IPS DF 4.7 (cell line): Measurements from ENCODE around the gene CD68.
"Not testable (repeated sequence)": the region's sequence is repeated elsewhere in the genome, so short reads cannot be mapped to it uniquely, and the experiment has no call there.

Source experiments
- DNase-seq: peaks from one replicate; pipeline ENCODE4 v3.0.0-alpha.2; 2013; ENCODE audit warnings: low spot score; ENCODE audit errors: extremely low read depth

The CD68 gene

DNA sequence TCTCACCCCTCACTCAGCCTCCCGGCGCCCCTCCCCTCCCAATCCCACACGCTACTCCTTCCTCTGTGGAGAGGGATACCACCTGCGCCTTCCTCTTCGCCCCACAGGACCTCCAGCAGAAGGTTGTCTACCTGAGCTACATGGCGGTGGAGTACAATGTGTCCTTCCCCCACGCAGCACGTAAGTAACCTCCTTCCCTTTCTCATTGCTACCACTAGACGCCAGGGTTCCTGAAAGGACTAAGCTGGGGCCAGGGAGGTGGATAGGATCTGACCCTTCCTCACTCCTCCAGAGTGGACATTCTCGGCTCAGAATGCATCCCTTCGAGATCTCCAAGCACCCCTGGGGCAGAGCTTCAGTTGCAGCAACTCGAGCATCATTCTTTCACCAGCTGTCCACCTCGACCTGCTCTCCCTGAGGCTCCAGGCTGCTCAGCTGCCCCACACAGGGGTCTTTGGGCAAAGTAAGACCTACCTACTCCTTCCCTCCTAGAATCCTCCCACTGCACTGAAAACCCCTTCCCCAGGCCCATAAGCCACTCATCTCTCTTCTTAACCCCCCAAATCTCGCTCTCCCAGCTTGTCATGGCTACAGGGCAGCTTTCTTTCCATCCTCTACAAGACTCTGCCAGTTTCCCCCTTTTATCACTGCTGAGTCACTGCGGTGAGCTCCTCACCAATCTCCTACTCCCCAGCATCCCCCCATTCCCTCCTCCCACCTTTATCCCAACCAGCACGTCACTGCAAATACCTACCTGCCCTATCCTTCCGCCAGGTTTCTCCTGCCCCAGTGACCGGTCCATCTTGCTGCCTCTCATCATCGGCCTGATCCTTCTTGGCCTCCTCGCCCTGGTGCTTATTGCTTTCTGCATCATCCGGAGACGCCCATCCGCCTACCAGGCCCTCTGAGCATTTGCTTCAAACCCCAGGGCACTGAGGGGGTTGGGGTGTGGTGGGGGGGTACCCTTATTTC lies 1.5 kb downstream of the CD68 start:
- no peak for DNase-seq

DNA sequence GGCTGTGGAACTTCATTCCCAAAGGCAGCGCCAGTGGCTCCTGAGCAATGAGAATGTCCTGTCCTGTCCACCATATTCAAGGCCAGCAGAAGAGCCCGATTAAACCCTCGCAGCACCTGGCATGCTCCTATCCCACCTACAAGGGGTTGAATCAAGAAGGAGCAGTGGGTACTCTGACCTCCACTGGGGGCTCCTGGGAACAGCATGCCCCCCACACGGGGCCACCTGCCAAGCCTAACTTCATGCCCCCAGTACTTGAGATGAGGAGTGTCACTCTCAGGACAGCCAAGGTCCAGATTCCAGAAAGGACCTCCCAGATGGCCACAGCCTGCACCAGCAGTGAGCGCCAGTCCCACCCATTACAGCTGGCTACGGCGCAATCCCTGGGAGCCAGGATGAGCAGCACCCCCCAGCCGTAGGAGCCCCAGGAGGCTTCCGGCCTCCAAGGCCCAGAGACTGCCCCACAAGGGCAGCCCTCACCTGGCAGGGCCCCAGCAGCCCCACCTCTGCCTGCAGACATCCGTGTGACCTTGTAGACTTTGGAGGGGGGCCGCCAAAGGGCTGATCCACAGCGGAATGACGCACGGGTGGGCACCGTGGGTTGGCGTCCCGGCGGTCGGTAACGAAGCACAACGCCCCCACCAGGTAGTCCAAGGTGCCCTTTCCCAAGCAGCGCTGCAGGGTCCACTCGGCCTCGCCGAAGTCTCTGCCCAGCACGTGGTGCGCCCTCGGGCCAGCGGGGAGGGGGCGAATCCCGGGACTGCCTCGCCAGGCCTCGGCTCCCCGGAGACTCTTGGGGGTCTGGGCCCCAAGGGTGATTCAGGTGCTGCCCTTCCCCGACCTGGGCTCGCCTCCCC lies 3.2 kb downstream of the CD68 start:
- no peak for DNase-seq

DNA sequence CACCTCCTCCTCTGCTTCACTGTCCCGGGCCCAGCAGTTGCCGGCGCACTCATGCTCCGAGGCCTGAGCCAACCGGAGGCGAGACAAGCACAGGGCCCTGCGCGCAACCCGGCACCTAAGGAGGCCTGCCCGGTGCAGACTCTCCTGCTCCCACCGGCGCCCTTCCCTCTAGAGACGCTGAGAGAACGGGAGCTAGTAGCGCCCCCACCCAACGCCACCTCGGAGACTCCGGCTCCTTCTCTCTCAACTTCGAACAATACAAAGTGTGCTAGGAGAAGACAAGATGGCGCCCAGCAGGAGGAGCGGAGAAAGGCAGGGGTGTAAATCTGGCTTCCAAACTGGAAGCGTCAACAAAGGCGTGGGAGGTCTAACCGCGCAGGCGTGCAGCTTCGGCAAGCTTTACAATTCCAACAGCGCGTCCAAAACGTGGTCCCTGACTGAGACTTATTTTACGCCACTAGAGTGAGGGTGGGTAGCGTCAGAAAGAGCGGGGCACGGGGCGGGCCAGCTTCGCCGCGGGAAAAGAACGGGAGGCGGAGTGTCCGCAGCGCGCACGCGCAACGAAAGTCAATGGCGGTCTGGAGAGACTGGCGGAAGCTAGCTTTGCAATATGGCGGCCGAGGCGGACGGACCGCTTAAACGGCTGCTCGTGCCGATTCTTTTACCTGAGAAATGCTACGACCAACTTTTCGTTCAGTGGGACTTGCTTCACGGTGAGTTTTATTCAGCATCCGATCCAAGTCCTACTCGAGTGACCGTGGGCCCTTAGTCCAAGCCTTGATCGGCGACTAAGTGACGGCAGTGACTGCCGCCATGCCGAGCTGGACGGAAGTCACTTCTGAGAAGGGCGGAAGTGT lies 4.0 kb downstream of the CD68 start, which contains the start of gene MPDU1:
TSS of gene MPDU1 (plus strand) at position 600 of the 857 bp plus-strand sequence. CDS start at position 611, 11 bp downstream.
- DNase-seq, result no peak

DNA sequence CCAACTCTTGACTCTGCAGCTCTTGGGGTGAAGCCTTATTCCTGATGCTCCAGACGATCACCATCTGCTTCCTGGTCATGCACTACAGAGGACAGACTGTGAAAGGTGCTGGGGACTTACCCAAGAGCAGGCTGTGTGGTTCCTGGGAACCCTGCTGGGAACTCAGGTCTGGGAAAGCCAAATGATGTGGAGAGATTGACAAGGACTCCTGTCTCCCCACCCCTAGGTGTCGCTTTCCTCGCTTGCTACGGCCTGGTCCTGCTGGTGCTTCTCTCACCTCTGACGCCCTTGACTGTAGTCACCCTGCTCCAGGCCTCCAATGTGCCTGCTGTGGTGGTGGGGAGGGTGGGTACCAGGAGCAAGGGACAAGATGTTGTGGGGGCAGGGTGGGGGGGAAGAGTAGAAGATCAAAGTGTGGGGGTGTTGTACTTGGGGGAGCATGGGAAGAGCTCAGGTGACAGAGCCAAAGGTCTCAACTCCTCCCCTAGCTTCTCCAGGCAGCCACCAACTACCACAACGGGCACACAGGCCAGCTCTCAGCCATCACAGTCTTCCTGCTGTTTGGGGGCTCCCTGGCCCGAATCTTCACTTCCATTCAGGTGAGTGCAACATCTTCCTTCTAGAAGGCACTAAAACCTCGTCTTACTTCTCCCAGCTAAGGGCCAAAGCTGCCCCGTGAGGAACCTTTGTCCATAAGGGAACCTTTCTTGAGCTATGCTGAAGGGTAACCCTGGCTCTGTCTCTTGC lies 7.4 kb downstream of the CD68 start:
- no peak for DNase-seq

DNA sequence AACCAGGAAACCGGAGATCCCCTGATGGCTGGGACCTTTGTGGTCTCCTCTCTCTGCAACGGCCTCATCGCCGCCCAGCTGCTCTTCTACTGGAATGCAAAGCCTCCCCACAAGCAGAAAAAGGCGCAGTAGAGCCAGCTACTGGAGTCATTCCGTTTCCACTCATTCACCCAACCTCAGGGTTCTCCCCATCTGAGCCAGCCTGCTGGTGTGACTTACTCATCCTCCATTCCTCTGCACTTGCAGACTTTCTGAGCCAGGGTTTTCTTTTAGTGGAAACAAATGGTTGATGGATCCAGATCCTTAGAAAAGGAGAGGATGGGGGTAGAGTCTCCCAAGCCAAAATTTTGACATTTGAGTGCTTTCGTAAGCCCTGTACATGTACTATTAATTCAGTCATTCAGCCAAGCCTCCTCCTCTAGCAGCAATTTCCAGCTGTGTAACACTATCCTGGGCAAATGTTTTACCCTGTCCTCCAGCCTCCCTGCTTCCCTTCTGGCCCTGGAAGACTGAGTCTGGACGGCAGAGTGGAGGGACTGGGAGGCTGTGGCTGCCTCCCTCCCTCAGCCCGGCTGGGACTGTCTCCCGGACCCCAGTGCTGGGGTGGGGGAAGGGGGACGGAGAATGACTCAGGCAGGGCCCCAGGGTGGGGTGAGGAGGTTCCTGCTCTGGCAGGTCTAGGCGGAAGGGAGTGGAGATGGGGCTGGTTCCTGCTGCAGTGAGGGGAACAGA lies 8.1 kb downstream of the CD68 start:
- no peak for DNase-seq

DNA sequence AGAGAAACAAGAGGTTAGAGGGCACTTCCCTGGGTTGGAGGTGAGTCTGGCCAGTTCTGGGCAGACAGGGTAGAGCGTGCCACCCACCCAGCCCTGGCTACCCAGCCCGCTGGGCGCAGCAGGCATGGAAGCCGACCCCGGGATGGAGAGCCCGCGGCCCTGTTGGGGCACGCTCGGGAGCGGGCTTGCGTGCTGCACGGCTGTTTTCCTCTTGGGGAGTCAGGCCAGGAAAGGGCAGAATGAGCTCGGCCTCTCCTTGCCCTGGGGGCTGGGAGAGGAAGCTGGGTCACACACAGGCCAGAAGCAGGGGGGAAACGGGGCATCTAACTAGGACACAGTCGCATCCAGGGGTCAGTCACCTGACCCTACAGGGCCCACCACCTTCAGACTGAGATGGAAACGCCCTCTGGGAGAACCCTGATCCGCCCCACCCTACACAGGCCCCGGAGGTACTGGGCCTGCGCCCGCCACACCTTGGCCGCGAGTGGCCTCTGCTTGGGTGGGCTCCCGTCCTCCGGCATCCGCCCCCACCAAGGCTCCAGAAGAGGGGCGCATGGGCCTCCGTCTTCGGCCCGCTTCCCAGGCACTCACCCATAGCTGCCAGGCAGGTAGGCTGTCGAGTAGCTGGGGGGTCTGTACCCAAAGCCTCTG lies 9.2 kb downstream of the CD68 start:
- DNase-seq, result no peak

DNA sequence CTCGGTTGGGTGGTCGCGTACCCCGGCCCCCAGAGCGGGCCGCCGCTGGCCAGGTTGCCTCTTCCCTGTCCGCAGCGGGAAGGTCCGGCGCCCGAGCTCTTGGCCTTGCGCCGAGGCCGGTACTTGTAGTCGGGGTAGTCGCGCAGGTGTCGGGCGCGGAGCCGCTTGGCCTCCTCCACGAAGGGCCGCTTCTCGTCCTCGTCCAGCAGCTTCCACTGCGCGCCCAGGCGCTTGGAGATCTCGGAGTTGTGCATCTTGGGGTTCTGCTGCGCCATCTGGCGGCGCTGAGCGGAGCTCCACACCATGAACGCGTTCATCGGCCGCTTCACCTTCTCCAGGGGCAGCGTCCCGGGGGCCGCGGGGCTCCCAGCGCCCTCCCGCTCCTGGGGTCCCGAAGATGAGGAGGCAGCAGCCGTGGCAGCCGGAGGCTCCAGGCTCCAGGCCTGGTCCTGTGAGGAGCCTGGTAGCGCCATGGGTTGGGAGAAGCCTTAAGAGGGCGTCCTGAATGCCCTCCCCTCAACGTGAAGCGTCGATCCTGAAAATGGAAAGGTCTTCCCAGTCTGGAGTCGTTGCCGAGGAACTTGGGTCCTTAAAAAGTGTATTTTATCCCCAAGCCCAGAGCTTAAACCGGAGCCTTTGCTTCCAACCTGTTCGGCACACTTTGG lies 9.9 kb downstream of the CD68 start:
- DNase-seq, result no peak

DNA sequence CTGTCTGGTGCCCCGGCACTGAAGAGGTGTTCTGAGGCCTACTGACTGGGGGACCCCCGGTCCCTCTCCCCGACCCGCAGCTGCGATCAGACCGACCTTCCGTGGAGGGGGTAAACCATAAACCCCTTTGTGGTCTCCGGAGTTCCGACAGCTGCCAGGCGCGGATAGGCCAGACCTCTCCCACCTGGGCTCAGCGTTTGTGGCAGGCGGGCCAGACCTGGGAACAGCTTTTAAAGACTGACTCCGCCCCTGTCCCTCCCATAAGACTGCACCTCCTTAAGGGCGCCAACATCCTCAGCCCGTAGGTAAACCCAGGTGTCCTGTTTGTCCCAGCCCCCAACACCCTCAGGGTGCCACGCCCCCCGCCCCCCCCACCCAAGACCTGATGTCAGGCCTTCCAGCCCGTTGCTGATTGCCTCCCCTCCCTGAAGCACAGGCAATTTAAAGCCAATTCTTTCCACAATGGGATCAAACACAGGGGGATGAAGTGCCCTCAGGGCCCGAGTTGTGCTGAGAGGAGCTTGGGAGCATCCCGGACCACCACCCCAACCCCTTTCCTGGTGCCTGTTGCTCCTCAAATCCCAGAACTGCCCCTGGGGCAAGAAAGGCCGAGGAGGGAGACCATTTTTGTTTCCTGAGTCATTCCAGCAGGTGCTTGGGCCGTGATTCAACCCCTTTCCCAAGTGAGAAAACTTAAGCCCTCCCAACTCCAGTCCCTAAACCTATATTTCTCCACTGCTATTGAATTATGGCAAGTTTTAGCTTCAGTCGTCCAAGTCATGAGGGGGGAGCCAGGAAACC lies 10.7 kb downstream of the CD68 start, which contains the start of gene SOX15:
TSS of gene SOX15 (minus strand) at position 204 of the 801 bp plus-strand sequence. CDS start 418 bp downstream, outside the sequence.
- no peak for DNase-seq

DNA sequence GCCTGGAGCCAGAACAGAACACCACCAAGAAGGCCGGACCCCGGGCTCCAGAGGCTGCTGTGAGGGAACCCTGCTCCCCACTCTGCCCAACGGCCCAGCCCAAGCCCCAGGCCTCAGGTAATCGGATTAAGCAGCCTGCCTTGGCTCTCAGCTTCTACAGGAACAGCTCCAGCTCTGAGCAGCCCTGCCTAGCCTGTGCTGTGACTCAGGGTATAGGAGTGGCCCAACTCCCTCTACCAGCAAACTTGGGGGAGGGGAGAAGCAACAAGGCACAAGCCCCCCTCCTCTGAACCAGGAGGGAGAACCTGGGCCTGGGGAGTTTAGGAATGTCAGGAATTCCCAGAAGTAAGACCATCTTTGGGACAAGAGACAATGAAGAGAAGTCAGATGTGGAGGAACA lies 11.3 kb downstream of the CD68 start:
- no peak for DNase-seq

DNA sequence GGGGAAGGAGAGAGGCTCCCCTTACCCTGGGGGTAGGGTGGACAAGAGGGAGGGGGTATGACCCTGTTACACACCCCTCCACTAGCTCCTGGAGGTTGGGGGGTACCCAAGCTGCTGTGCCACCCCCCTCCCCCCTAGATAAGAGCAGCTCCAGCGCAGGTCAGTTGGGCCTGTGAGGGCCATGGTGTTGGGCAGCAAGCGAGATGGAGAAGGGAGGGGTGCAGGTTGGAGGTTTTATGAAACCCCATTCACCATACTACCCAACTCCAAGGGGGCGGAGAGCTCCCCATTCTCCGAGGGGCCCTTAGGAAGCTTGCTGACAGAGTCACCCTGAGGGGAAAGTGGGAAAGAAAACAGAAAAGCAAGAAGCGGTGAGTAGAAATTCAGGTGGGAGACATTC lies 12.2 kb downstream of the CD68 start:
- no peak for DNase-seq

DNA sequence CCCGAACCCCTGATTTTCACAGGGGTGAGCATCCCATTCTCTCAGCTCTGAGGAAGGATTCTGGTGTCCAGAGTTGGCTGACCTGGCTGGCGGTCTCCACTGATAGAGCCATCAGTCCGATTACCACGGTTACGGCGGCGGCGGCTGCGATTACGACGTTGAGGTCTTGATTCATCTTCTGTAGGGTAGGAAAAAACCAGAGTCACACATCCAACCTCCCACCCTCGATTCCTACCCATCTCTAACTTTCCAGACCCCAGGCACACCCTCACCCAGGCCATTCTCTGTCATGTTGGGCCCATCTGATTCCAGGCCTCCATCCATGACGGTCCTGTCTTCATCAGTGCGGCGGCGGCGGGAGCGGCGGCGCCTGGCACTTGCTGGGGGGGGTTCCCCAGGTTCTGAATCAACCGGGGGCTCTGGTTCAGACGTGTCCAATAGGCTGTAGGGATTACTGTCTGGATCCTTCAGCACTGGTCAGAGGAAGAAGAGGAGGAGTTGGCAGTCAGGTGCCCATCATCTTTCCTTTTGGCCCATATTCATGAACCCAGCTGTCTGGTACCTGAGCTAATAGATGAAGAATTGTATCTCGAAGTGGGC lies 13.1 kb downstream of the CD68 start:
- DNase-seq, result no peak

DNA sequence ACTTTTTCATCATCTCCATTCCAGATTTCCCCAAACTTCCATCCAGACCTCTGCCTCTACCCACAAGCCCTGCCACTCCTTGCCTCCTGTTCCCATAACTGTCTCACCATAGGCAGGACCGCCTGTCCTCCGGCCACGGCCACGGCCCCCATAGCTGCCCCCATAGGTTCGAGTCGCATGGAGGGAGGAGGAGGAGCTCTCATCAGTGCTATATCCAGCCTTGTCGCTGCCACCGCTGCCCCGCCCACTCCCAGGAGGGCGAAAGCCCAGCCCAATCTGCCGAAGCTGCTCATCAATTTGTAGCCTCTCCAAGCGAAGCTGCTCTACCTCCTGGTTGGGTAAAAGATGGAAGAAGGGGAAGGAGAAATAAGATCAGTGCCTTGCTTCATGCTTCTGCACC lies 13.9 kb downstream of the CD68 start:
- DNase-seq, result no peak

DNA sequence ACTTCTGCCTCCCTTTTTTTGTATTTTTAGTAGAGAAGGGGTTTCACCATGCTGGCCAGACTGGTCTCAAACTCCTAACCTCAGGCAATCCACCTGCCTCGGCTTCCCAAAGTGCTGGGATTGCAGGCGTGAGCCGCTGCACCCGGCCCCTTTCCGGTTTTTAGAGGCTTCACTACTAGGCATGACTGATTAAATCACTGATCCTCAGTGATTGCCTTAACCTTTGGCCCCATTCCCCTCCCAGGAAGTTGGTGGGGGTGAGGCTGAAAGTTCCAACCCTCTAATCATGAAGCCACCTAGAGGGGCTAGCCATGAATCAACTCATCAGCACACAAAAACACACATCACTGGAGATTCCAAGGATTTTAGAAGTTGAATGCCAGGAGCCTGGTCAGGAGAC lies 18.1 kb downstream of the CD68 start:
- not testable (repeated sequence) for DNase-seq

DNA sequence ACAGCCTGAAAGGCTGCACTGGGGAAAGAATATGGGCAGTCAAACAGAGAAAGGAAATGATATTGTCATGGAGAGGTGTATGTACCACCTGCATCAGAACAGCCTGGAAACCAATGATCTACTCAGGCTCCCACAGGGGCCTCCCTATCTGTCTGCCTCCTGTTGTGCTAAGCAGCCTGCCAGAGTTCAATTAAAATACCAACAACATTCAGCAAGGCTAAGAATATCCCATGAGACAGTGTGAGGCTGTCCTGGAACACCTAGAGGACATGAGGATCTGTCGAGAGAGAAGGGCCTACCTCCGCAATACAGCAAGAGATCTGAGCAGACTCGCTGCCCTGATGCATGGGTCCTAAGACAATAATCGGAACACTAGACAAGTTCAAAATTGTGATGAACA lies 26.8 kb downstream of the CD68 start:
- no peak for DNase-seq

DNA sequence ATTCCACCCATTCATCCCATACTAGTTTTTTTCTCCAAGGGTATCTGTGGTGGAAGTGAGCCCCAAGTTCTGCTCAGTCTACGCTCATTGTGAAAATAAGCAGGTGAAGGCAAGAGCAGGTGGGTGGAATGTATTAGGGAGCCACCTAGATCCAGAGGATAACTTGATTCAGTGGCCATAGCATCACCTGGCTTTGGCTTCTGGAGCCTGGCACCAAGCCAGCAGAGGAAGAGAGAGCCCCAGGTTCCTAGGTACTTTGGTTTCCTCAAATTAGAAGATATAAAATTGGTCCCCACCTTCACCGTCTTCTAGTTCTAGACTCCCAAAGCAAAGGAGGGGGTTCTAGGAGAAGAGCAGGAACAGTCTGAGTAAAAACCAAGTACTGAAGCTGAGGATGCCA lies 31.2 kb downstream of the CD68 start:
- no peak for DNase-seq

DNA sequence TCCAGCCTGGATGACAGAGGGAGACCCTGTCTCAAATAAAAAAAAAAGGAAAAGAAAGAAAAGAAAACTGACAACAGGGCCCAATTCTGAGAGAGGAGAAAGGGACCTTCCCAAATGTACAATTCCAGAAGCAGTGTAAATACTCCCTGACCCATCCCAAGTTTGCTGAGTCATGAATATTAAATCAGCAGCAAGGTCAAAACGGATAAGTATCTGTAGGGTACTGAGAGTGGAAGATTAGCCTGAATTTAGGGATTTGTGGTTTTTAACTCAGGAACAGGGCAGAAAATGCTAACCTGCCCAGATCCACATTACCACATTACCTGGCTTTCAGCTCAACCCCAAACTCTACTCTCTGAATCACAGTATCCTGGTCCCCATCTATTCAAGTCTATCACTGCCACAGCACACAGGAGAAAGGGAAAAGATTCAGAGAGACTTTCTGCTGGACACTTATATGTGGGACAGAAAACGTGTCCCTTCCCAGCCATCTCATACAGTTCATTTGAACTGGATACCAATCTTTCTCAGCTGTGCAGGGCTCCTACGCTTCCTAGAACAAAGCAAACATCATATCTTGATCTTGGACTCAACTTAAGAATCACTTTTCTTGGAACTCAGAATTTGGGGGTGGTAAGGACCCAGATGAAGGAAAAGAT lies 32.3 kb downstream of the CD68 start:
- no peak for DNase-seq

DNA sequence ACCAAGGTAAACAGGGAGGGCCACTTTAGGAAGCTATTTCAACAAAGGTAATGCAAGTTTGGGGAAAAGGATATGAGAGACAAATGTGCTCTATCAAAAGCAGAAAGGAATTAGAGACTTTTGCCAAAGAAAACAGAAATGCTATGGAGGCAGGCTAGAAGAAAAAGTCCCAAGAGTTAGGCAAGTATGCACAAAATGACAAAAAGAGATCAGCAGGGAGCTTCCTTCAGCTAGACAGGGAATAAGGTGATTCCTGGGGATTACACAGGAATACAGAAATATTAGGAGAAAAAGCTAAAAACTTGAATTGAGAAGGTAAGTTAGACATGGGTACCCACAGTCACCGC lies 32.8 kb downstream of the CD68 start:
- no peak for DNase-seq
